ENCODE measurements around the gene CCSER2.
"Not testable (repeated sequence)": the region's sequence is repeated elsewhere in the genome, so short reads cannot be mapped to it uniquely, and the experiment has no call there.

The CCSER2 gene

GRCh38 chr10:84321902-84322301, 6.5 kb upstream of the CCSER2 start:
- Mint-ChIP-seq H3K4me1 (no peaks in the 10 kb centered on the region), H3K4me3 (no peak overlapping the region), H3K27ac (no peak overlapping the region)

GRCh38 chr10:84323566-84323965, 4.8 kb upstream of the CCSER2 start:
- not testable (repeated sequence) for H3K27ac Mint-ChIP-seq; H3K4me3 Mint-ChIP-seq; H3K36me3 Mint-ChIP-seq (ENCODE audit: low read depth); H3K27me3 Mint-ChIP-seq (ENCODE audit: low read depth); H3K4me1 Mint-ChIP-seq; H3K9me3 Mint-ChIP-seq

More at GRCh38 chr10:84321902-84322301, 6.5 kb upstream of the CCSER2 start:
- Mint-ChIP-seq H3K27me3 (ENCODE audit: low read depth) (no peaks in the 10 kb centered on the region), H3K9me3 (no peaks in the 10 kb centered on the region), H3K36me3 (ENCODE audit: low read depth) (no peaks in the 10 kb centered on the region)
- TF ChIP-seq CTCF (IDR thresholded peaks at IDR 0.05; ENCODE audit: unreplicated experiment in 3 of 3), result no peak

DNA sequence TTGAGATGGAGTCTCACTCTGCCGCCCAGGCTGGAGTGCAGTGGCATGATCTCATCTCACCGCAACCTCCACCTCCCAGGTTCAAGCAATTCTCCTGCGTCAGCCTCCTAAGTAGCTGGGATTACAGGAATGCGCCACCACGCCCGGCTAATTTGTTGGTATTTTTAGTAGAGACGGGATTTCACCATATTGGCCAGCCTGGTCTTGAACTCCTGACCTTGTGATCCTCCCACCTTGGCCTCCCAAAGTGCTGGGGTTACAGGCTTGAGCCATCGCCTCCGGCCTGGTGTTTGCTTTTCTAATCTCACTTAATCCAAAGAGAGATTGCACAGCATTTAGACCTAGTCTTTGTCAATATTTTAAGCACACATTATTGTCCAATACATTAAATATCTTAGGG, 1.4 kb upstream of the CCSER2 start:
- not testable (repeated sequence) for H3K27me3 Mint-ChIP-seq (ENCODE audit: low read depth)

DNA sequence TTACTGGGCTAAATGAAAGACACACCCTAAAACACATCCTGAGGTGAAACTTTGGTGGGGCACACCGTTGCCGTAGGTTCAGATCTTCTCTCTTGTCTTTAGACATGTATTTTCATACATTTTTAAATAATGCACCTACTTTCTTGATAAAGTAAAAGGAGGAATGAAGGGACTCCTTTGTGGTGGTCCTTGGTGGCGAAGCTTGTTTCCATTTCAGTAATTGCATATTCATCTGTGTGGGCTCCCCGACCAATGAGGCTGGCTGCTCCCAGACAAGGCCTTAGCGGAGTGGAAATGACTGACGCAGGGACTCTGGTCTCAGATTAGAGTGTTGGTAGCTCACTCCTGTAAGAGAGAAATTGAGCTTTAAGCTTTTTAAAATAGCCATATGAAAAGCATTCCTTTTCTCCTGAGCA, 815 bp downstream of the CCSER2 start:
- no peaks in the 10 kb centered on the region for H3K36me3 Mint-ChIP-seq (ENCODE audit: low read depth)
- no peak for TF ChIP-seq CTCF (IDR thresholded peaks at IDR 0.05; ENCODE audit: unreplicated experiment in 3 of 3)
- peak overlapping the region; percentile 79 to 94 (median 94) for H3K27ac Mint-ChIP-seq
- peak overlapping the region; percentile 96 to 99 (median 98) for H3K4me3 Mint-ChIP-seq
- H3K27me3 Mint-ChIP-seq (ENCODE audit: low read depth), result no peaks in the 10 kb centered on the region
- peaks cover 40% of the 10 kb centered on the region for H3K4me1 Mint-ChIP-seq
- H3K9me3 Mint-ChIP-seq, result no peaks in the 10 kb centered on the region

More for the DNA sequence above, 1.4 kb upstream of the CCSER2 start:
- peak overlapping the region in 1 of 3 experiments; percentile 95 for H3K4me3 Mint-ChIP-seq
- H3K27ac Mint-ChIP-seq; H3K36me3 Mint-ChIP-seq (ENCODE audit: low read depth); H3K9me3 Mint-ChIP-seq: not testable (repeated sequence)
- peaks cover 29% of the 10 kb centered on the region for H3K4me1 Mint-ChIP-seq

GRCh38 chr10:84329986-84330651, 1.7 kb downstream of the CCSER2 start:
- H3K27me3 Mint-ChIP-seq (ENCODE audit: low read depth), result no peaks in the 10 kb centered on the region
- peaks cover 46% of the 10 kb centered on the region for H3K4me1 Mint-ChIP-seq
- no peaks in the 10 kb centered on the region for H3K36me3 Mint-ChIP-seq (ENCODE audit: low read depth)
- no peaks in the 10 kb centered on the region for H3K9me3 Mint-ChIP-seq
- H3K27ac Mint-ChIP-seq, result peak overlapping the region; percentile 79 to 94 (median 94)
- no peak for TF ChIP-seq CTCF (IDR thresholded peaks at IDR 0.05; ENCODE audit: unreplicated experiment in 3 of 3)
- peak overlapping the region; percentile 96 to 99 (median 98) for H3K4me3 Mint-ChIP-seq

DNA sequence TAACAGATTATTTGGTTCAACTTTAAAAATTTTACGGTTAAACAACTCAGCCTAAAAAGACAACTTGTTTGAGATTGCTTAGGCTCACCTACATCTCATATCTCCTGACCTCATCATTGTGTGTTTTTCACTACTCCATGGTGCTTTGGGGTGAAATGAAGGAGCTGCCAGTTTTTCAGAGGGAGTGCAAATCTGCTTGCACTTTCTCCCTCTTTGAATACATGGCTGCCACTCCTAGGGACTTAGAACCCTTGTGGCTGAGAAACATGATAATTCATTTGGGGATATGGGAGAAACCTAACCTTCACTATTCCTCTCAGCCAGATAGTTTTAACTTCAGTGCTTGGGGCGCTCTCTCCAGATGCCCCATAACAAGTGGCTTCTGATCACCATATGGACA, 2.7 kb downstream of the CCSER2 start:
- no peak for TF ChIP-seq CTCF (IDR thresholded peaks at IDR 0.05; ENCODE audit: unreplicated experiment in 3 of 3)
- Mint-ChIP-seq H3K9me3 (no peaks in the 10 kb centered on the region), H3K27ac (peak overlapping the region; percentile 69 to 81 (median 81))

GRCh38 chr10:84333864-84334451, 5.6 kb downstream of the CCSER2 start:
- H3K4me3 Mint-ChIP-seq, result no peak overlapping the region
- H3K4me1 Mint-ChIP-seq, result peaks cover 50% of the 10 kb centered on the region
- no peaks in the 10 kb centered on the region for H3K36me3 Mint-ChIP-seq (ENCODE audit: low read depth)
- H3K9me3 Mint-ChIP-seq, result no peaks in the 10 kb centered on the region
- H3K27ac Mint-ChIP-seq, result no peak overlapping the region
- no peak for TF ChIP-seq CTCF (IDR thresholded peaks at IDR 0.05; ENCODE audit: unreplicated experiment in 3 of 3)
- no peaks in the 10 kb centered on the region for H3K27me3 Mint-ChIP-seq (ENCODE audit: low read depth)

More for the DNA sequence above, 2.7 kb downstream of the CCSER2 start:
- Mint-ChIP-seq H3K4me3 (peak overlapping the region; percentile 72 to 99 (median 82)), H3K36me3 (ENCODE audit: low read depth) (no peaks in the 10 kb centered on the region), H3K4me1 (peaks cover 46% of the 10 kb centered on the region), H3K27me3 (ENCODE audit: low read depth) (no peaks in the 10 kb centered on the region)
